Endothelial cell (in vitro differentiated cells): Measurements from ENCODE around the gene SPDYA. TPM values are rescaled to one million over a fixed set of nuclear protein-coding genes. Genes with fewer than 3 reads are reported as not detected.

Experiments used
- DNase-seq: peaks from one replicate; pipeline ENCODE4 v3.0.0; 2021; ENCODE audit warnings: low spot score
- H3K27ac Mint-ChIP-seq: one replicate; pipeline ENCODE4 v1.8.0; 2021; ENCODE audit warnings: mixed read lengths, inconsistent platforms; ENCODE audit not compliant: unreplicated experiment
- H3K27me3 Mint-ChIP-seq: one replicate; pipeline ENCODE4 v1.8.0; 2021; ENCODE audit warnings: mild to moderate bottlenecking, moderate library complexity, mixed read lengths, inconsistent platforms; ENCODE audit not compliant: unreplicated experiment
- H3K36me3 Mint-ChIP-seq: one replicate; pipeline ENCODE4 v1.8.0; 2021; ENCODE audit warnings: mild to moderate bottlenecking, low read depth, mixed read lengths, inconsistent platforms; ENCODE audit not compliant: unreplicated experiment
- H3K4me1 Mint-ChIP-seq: one replicate; pipeline ENCODE4 v1.8.0; 2021; ENCODE audit warnings: mild to moderate bottlenecking, mixed read lengths, inconsistent platforms; ENCODE audit not compliant: unreplicated experiment
- H3K4me3 Mint-ChIP-seq: one replicate; pipeline ENCODE4 v1.8.0; 2021; ENCODE audit warnings: mild to moderate bottlenecking, mixed read lengths, inconsistent platforms; ENCODE audit not compliant: unreplicated experiment
- H3K9me3 Mint-ChIP-seq: one replicate; pipeline ENCODE4 v1.8.0; 2021; ENCODE audit warnings: mixed read lengths, inconsistent platforms; ENCODE audit not compliant: unreplicated experiment
- total RNA-seq: library from RNA; stranded (reverse); fragmentation: NEBNext Ultra II Directional; extraction: Animal tissue kit (Norgen Biotek cat#: 25700); gene quantifications from one replicate; pipeline ENCODE4 v1.2.1, GENCODE V29; 2021; ENCODE audit not compliant: unreplicated experiment
- TF ChIP-seq, protein P1 (sequence below): fragments of 200-600 bp; sonication (generic); IDR thresholded peaks from one replicate; pipeline ENCODE4 v1.5.0; 2021; ENCODE audit warnings: antibody characterized with exemption; ENCODE audit not compliant: unreplicated experiment

SPDYA gene
- total RNA-seq, 1 donor from 2014 or later, result 0.33 TPM

DNA sequence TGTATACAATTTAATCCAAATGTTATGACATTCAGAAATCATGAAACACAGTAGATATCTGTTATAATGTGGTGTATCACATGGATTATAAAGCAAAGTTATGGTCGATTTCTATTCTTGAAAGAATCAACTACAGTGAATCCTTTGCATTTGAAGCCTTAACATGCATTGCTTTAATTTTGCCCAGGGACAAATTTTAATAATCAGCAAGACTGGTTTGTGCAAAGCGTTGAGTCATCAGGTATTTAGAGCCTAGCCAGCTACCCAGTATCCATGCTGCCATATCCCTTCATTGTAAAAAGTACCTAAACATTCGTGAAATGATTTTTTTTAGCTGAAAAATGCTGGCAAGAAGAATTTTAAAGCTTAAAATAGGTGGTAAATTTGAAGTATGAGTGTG lies 8.9 kb upstream of the SPDYA start:
- no peak overlapping the region for H3K27ac Mint-ChIP-seq
- no peaks in the 10 kb centered on the region for H3K4me1 Mint-ChIP-seq
- no peak overlapping the region for H3K4me3 Mint-ChIP-seq
- H3K27me3 Mint-ChIP-seq, result no peaks in the 10 kb centered on the region
- DNase-seq, result no peak
- peaks cover 10% of the 10 kb centered on the region for H3K36me3 Mint-ChIP-seq
- no peaks in the 10 kb centered on the region for H3K9me3 Mint-ChIP-seq
- TF ChIP-seq, protein P1, sequence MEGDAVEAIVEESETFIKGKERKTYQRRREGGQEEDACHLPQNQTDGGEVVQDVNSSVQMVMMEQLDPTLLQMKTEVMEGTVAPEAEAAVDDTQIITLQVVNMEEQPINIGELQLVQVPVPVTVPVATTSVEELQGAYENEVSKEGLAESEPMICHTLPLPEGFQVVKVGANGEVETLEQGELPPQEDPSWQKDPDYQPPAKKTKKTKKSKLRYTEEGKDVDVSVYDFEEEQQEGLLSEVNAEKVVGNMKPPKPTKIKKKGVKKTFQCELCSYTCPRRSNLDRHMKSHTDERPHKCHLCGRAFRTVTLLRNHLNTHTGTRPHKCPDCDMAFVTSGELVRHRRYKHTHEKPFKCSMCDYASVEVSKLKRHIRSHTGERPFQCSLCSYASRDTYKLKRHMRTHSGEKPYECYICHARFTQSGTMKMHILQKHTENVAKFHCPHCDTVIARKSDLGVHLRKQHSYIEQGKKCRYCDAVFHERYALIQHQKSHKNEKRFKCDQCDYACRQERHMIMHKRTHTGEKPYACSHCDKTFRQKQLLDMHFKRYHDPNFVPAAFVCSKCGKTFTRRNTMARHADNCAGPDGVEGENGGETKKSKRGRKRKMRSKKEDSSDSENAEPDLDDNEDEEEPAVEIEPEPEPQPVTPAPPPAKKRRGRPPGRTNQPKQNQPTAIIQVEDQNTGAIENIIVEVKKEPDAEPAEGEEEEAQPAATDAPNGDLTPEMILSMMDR, result no peak

DNA sequence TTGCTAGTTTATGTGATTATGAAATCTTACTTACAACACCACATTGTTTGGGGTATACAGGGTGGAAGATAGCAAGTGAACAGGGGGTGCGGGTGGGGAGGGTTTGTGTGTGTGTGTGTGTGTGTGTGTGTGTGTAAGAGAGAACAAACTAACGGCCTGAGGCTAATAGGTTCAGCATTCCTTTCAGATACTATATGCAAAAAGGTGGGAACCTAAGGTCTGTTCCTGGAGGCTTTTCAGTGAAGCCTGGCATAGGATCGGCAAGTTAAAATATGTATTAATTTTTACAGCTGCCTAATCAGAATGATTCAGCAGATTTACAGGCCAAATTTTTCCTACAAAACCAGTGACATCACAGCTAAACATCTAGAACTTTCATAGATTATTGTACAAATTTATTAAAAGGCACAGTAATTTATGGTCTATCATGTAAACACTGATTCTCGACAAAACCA lies 7.6 kb upstream of the SPDYA start:
- no peak for DNase-seq
- Mint-ChIP-seq H3K27ac (no peak overlapping the region), H3K36me3 (no peaks in the 10 kb centered on the region), H3K9me3 (no peaks in the 10 kb centered on the region), H3K4me3 (no peak overlapping the region), H3K27me3 (no peaks in the 10 kb centered on the region), H3K4me1 (no peaks in the 10 kb centered on the region)
- TF ChIP-seq, protein P1, result no peak

- Mint-ChIP-seq H3K4me3 (peak overlapping the region; percentile 65), H3K27me3 (peaks cover 2% of the 10 kb centered on the region), H3K9me3 (no peaks in the 10 kb centered on the region), H3K4me1 (peaks cover 4% of the 10 kb centered on the region), H3K36me3 (no peaks in the 10 kb centered on the region), H3K27ac (peak overlapping the region; percentile 24)
- TF ChIP-seq, protein P1, result no peak
- DNase-seq, result peak; percentile 3
Measured at GRCh38 chr2:28809927-28810326, 707 bp upstream of the SPDYA start.

DNA sequence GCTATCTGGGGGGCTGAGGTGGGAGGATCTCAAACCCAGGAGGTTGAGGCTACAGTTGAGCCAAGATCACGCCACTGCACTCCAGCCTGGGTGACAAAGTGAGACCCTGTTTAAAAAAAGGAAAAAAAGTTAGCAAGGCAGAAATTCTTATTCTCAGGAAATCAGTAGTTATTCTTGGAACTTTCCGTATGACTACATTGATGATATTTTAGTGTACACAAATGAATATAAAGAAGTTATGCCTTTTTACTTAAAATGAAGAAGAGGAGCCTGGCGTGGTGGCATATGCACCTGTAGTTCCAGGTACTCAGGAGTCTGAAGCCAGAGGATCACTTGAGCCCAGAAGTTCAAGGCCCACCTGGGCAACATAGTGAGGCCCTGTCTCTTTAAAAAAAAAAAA lies 7.4 kb downstream of the SPDYA start:
- no peaks in the 10 kb centered on the region for H3K4me1 Mint-ChIP-seq
- no peaks in the 10 kb centered on the region for H3K27me3 Mint-ChIP-seq
- no peaks in the 10 kb centered on the region for H3K36me3 Mint-ChIP-seq
- no peaks in the 10 kb centered on the region for H3K9me3 Mint-ChIP-seq
- TF ChIP-seq, protein P1, result no peak
- no peak overlapping the region for H3K4me3 Mint-ChIP-seq
- H3K27ac Mint-ChIP-seq, result no peak overlapping the region
- no peak for DNase-seq

DNA sequence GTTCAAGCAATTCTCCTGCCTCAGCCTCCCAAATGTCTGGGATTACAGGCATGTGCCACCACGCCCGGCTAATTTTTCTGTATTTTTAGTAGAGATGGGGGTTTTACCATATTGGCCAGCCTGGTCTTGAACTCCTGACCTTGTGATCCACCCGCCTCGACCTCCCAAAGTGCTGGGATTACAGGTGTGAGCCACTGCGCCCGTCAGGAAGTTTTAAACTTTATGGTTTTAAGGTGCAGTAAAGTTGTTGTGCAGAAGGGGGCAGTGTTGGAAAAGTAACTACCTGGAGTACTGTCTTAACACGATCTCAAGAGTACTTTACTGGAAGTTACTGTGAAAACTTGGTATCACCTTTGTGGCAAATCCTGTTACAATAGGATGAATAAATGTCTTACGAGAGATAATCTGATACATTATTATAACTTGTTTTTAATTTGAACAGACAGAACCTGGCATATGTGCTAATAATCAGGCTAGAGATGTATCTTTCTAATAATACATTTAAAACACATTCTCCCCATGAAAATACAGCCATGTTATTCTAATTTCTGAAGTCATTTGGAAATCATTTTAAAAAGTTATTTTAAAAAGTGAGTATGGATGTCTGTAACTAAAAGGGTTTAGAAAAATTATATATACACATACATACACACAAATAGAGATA lies 10.8 kb downstream of the SPDYA start:
- no peaks in the 10 kb centered on the region for H3K36me3 Mint-ChIP-seq
- TF ChIP-seq, protein P1, result peak; percentile 86
- no peak overlapping the region for H3K27ac Mint-ChIP-seq
- DNase-seq, result peak; percentile 63
- no peaks in the 10 kb centered on the region for H3K27me3 Mint-ChIP-seq
- no peaks in the 10 kb centered on the region for H3K9me3 Mint-ChIP-seq
- H3K4me3 Mint-ChIP-seq, result no peak overlapping the region
- H3K4me1 Mint-ChIP-seq, result no peaks in the 10 kb centered on the region
